ENCODE measurements around the gene TMEM150A. TPM values are rescaled to one million over a fixed set of nuclear protein-coding genes. Genes with fewer than 3 reads are reported as not detected.

The TMEM150A gene
- polyA plus RNA-seq, 1 donor from 2014 or later, result 8.4 TPM

DNA sequence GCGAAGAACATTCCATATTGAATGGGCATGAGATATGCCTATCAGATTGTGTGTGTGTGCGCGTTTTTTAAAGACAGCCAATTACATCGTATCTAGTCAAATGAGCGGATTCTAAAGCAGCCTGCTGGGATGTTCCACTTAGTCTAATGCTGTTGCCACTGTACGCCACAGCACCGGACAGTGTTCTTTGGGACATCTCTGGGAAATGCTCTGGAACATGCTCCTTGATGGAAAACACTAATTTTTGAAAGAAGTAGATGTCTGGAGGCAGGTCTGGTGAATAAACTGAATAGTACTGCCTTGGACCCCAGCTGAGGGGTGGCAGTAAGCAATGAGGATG, 3.6 kb upstream of the TMEM150A start:
- Histone ChIP-seq H4K20me1 (ENCODE audit: insufficient read depth) (no peaks in the 10 kb centered on the region), H3K36me3 (ENCODE audit: insufficient read depth, low read length) (peaks cover 7% of the 10 kb centered on the region), H3K4me2 (ENCODE audit: low read length) (no peak overlapping the region), H3K79me2 (replicated peaks; ENCODE audit: insufficient read depth, low read length) (peaks cover 2% of the 10 kb centered on the region), H2AFZ (ENCODE audit: low read depth, low read length) (no peak overlapping the region), H3K4me3 (ENCODE audit: low read length) (no peak overlapping the region), H3K9me2 (ENCODE audit: insufficient read depth, low read length) (no peaks in the 10 kb centered on the region), H3K9ac (ENCODE audit: low read length) (no peak overlapping the region), H3F3A (ENCODE audit: insufficient read depth, low read length, poor library complexity, severe bottlenecking) (no peaks in the 10 kb centered on the region), H3K9me3 (ENCODE audit: low read length) (no peaks in the 10 kb centered on the region), H3K27ac (ENCODE audit: low read length) (no peak overlapping the region), H3K27me3 (ENCODE audit: insufficient read depth, low read depth, low read length) (no peaks in the 10 kb centered on the region)
- TF ChIP-seq MXI1 (conservative IDR thresholded peaks at IDR 0.05; ENCODE audit: poor library complexity, severe bottlenecking), result no peak
- no peak for TF ChIP-seq TAF1 (IDR thresholded peaks at IDR 0.05; ENCODE audit: low read depth)
- TF ChIP-seq RAD21 (conservative IDR thresholded peaks at IDR 0.05), result no peak
- TF ChIP-seq, protein P1, sequence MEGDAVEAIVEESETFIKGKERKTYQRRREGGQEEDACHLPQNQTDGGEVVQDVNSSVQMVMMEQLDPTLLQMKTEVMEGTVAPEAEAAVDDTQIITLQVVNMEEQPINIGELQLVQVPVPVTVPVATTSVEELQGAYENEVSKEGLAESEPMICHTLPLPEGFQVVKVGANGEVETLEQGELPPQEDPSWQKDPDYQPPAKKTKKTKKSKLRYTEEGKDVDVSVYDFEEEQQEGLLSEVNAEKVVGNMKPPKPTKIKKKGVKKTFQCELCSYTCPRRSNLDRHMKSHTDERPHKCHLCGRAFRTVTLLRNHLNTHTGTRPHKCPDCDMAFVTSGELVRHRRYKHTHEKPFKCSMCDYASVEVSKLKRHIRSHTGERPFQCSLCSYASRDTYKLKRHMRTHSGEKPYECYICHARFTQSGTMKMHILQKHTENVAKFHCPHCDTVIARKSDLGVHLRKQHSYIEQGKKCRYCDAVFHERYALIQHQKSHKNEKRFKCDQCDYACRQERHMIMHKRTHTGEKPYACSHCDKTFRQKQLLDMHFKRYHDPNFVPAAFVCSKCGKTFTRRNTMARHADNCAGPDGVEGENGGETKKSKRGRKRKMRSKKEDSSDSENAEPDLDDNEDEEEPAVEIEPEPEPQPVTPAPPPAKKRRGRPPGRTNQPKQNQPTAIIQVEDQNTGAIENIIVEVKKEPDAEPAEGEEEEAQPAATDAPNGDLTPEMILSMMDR (IDR thresholded peaks at IDR 0.05; ENCODE audit: poor library complexity, severe bottlenecking), result no peak
- TF ChIP-seq SMC3 (conservative IDR thresholded peaks at IDR 0.05; ENCODE audit: poor library complexity), result no peak
- TF ChIP-seq, protein P2, sequence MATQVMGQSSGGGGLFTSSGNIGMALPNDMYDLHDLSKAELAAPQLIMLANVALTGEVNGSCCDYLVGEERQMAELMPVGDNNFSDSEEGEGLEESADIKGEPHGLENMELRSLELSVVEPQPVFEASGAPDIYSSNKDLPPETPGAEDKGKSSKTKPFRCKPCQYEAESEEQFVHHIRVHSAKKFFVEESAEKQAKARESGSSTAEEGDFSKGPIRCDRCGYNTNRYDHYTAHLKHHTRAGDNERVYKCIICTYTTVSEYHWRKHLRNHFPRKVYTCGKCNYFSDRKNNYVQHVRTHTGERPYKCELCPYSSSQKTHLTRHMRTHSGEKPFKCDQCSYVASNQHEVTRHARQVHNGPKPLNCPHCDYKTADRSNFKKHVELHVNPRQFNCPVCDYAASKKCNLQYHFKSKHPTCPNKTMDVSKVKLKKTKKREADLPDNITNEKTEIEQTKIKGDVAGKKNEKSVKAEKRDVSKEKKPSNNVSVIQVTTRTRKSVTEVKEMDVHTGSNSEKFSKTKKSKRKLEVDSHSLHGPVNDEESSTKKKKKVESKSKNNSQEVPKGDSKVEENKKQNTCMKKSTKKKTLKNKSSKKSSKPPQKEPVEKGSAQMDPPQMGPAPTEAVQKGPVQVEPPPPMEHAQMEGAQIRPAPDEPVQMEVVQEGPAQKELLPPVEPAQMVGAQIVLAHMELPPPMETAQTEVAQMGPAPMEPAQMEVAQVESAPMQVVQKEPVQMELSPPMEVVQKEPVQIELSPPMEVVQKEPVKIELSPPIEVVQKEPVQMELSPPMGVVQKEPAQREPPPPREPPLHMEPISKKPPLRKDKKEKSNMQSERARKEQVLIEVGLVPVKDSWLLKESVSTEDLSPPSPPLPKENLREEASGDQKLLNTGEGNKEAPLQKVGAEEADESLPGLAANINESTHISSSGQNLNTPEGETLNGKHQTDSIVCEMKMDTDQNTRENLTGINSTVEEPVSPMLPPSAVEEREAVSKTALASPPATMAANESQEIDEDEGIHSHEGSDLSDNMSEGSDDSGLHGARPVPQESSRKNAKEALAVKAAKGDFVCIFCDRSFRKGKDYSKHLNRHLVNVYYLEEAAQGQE (IDR thresholded peaks at IDR 0.05; ENCODE audit: borderline replicate concordance), result no peak
- TF ChIP-seq POLR2AphosphoS5 (IDR thresholded peaks at IDR 0.05), result no peak
- TF ChIP-seq EP300 (conservative IDR thresholded peaks at IDR 0.05; ENCODE audit: poor library complexity, severe bottlenecking), result no peak
- no peak for TF ChIP-seq EZH2 (IDR thresholded peaks at IDR 0.05; ENCODE audit: borderline replicate concordance, insufficient read depth, low read length, poor library complexity, severe bottlenecking)

- Histone ChIP-seq H3K9ac (ENCODE audit: low read length) (no peak overlapping the region), H3K4me2 (ENCODE audit: low read length) (no peak overlapping the region)
These were observed 3.1 kb upstream of the TMEM150A start for GRCh38 chr2:85605406-85606115.

More at GRCh38 chr2:85605406-85606115, 3.1 kb upstream of the TMEM150A start:
- Histone ChIP-seq H3F3A (ENCODE audit: insufficient read depth, low read length, poor library complexity, severe bottlenecking) (no peaks in the 10 kb centered on the region), H3K9me2 (ENCODE audit: insufficient read depth, low read length) (no peaks in the 10 kb centered on the region), H3K27me3 (ENCODE audit: insufficient read depth, low read depth, low read length) (no peaks in the 10 kb centered on the region), H3K9me3 (ENCODE audit: low read length) (no peaks in the 10 kb centered on the region), H4K20me1 (ENCODE audit: insufficient read depth) (no peaks in the 10 kb centered on the region), H3K27ac (ENCODE audit: low read length) (no peak overlapping the region), H3K4me3 (ENCODE audit: low read length) (no peak overlapping the region), H2AFZ (ENCODE audit: low read depth, low read length) (no peak overlapping the region), H3K79me2 (replicated peaks; ENCODE audit: insufficient read depth, low read length) (no peaks in the 10 kb centered on the region), H3K36me3 (ENCODE audit: insufficient read depth, low read length) (peaks cover 7% of the 10 kb centered on the region)
- TF ChIP-seq, protein P2 (IDR thresholded peaks at IDR 0.05; ENCODE audit: borderline replicate concordance), result no peak
- TF ChIP-seq EZH2 (IDR thresholded peaks at IDR 0.05; ENCODE audit: borderline replicate concordance, insufficient read depth, low read length, poor library complexity, severe bottlenecking), result no peak
- no peak for TF ChIP-seq MXI1 (conservative IDR thresholded peaks at IDR 0.05; ENCODE audit: poor library complexity, severe bottlenecking)
- no peak for TF ChIP-seq TAF1 (IDR thresholded peaks at IDR 0.05; ENCODE audit: low read depth)
- no peak for TF ChIP-seq EP300 (conservative IDR thresholded peaks at IDR 0.05; ENCODE audit: poor library complexity, severe bottlenecking)
- TF ChIP-seq RAD21 (conservative IDR thresholded peaks at IDR 0.05), result no peak
- TF ChIP-seq, protein P1 (IDR thresholded peaks at IDR 0.05; ENCODE audit: poor library complexity, severe bottlenecking), result no peak
- no peak for TF ChIP-seq POLR2AphosphoS5 (IDR thresholded peaks at IDR 0.05)
- TF ChIP-seq SMC3 (conservative IDR thresholded peaks at IDR 0.05; ENCODE audit: poor library complexity), result no peak
